ENCODE measurements around the gene SHMT2. TPM values are rescaled to one million over a fixed set of nuclear protein-coding genes. Genes with fewer than 3 reads are reported as not detected.

SHMT2 gene
- total RNA-seq, 1 experiment from 2014 or later, result 421 TPM

DNA sequence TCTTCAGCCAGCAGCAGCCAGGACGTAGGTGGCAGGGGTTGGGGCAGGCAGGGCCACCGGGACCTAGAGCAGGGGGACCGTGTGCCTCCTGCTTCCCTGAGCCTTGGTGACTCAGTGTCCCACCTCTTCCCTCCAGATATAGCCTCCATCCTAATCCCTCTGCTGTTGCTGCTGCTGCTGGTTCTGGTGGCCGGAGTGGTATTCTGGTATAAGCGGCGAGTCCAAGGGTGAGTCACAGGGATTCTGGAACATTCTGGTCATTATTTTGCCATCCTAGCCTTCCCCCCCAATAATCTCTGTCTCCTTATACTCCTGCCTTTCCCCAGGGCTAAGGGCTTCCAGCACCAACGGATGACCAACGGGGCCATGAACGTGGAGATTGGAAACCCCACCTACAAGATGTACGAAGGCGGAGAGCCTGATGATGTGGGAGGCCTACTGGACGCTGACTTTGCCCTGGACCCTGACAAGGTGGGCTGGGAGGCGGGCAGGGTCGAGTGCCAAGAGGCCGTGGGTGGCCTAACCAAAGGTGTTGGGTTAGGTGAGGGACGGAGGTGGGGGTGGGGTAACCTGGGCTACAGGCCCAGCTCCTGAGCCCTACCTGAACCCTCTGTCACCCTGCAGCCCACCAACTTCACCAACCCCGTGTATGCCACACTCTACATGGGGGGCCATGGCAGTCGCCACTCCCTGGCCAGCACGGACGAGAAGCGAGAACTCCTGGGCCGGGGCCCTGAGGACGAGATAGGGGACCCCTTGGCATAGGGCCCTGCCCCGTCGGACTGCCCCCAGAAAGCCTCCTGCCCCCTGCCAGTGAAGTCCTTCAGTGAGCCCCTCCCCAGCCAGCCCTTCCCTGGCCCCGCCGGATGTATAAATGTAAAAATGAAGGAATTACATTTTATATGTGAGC is 17.5 kb upstream of the SHMT2 start:
- H3K9me3 Mint-ChIP-seq (ENCODE audit: unreplicated experiment), result no peaks in the 10 kb centered on the region
- CTCF ChIA-PET, result interaction anchor here (0.7 to 9.4 kb wide), 5 partner anchors 15 to 152 kb away, joined by 3 to 188 read pairs (median 30); partner anchors contain the start of gene SHMT2
- POLR2A ChIA-PET, result interaction anchor here (1.2 kb wide), 1 partner anchor 101 kb away, joined by 4 read pairs; the partner anchor contains the start of gene STAT6
- no peak overlapping the region for H3K4me3 Mint-ChIP-seq (ENCODE audit: unreplicated experiment)
- TSS peak; percentile 21 for BruUV-seq (replicated peaks)
- H3K4me1 Mint-ChIP-seq (ENCODE audit: insufficient read depth, unreplicated experiment), result peaks cover 10% of the 10 kb centered on the region
- peaks cover 9% of the 10 kb centered on the region for H3K36me3 Mint-ChIP-seq (ENCODE audit: insufficient read depth, unreplicated experiment)
- H3K27ac Mint-ChIP-seq (ENCODE audit: low read depth, unreplicated experiment), result no peak overlapping the region
- TF ChIP-seq, protein P1, sequence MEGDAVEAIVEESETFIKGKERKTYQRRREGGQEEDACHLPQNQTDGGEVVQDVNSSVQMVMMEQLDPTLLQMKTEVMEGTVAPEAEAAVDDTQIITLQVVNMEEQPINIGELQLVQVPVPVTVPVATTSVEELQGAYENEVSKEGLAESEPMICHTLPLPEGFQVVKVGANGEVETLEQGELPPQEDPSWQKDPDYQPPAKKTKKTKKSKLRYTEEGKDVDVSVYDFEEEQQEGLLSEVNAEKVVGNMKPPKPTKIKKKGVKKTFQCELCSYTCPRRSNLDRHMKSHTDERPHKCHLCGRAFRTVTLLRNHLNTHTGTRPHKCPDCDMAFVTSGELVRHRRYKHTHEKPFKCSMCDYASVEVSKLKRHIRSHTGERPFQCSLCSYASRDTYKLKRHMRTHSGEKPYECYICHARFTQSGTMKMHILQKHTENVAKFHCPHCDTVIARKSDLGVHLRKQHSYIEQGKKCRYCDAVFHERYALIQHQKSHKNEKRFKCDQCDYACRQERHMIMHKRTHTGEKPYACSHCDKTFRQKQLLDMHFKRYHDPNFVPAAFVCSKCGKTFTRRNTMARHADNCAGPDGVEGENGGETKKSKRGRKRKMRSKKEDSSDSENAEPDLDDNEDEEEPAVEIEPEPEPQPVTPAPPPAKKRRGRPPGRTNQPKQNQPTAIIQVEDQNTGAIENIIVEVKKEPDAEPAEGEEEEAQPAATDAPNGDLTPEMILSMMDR (IDR thresholded peaks at IDR 0.05; ENCODE audit: unreplicated experiment), result no peak
- H3K27me3 Mint-ChIP-seq (ENCODE audit: insufficient read depth, unreplicated experiment), result peaks cover 21% of the 10 kb centered on the region
- no peak for DNase-seq (ENCODE audit: unreplicated experiment)
- intact Hi-C loops (cut with micrococcal nuclease), result loop anchor here (2.0 kb wide), 1 partner anchor 241 kb away; no protein-coding TSS in a partner anchor

DNA sequence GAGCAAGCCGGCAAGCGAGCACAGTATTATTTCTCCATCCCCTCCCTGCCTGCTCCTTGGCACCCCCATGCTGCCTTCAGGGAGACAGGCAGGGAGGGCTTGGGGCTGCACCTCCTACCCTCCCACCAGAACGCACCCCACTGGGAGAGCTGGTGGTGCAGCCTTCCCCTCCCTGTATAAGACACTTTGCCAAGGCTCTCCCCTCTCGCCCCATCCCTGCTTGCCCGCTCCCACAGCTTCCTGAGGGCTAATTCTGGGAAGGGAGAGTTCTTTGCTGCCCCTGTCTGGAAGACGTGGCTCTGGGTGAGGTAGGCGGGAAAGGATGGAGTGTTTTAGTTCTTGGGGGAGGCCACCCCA is 16.8 kb upstream of the SHMT2 start:
- no peak for DNase-seq (ENCODE audit: unreplicated experiment)
- ChIA-PET CTCF (interaction anchor here (0.6 to 9.4 kb wide), 11 partner anchors 14 to 438 kb away, joined by 3 to 188 read pairs (median 6); partner anchors contain the start of gene SHMT2), POLR2A (interaction anchor here (0.7 to 2.4 kb wide), 6 partner anchors 17 to 101 kb away, joined by 3 to 9 read pairs (median 4); partner anchors contain the start of genes SHMT2 and STAT6)
- Mint-ChIP-seq H3K4me3 (ENCODE audit: unreplicated experiment) (no peak overlapping the region), H3K27me3 (ENCODE audit: insufficient read depth, unreplicated experiment) (peaks cover 25% of the 10 kb centered on the region), H3K9me3 (ENCODE audit: unreplicated experiment) (no peaks in the 10 kb centered on the region), H3K27ac (ENCODE audit: low read depth, unreplicated experiment) (no peak overlapping the region), H3K4me1 (ENCODE audit: insufficient read depth, unreplicated experiment) (peaks cover 15% of the 10 kb centered on the region), H3K36me3 (ENCODE audit: insufficient read depth, unreplicated experiment) (peaks cover 3% of the 10 kb centered on the region)
- TF ChIP-seq, protein P1 (IDR thresholded peaks at IDR 0.05; ENCODE audit: unreplicated experiment), result no peak
- no TSS peak for BruUV-seq (replicated peaks)
- intact Hi-C loops (cut with micrococcal nuclease), result loop anchor here (1.0 to 2.0 kb wide), 3 partner anchors 27 to 240 kb away; no protein-coding TSS in a partner anchor

DNA sequence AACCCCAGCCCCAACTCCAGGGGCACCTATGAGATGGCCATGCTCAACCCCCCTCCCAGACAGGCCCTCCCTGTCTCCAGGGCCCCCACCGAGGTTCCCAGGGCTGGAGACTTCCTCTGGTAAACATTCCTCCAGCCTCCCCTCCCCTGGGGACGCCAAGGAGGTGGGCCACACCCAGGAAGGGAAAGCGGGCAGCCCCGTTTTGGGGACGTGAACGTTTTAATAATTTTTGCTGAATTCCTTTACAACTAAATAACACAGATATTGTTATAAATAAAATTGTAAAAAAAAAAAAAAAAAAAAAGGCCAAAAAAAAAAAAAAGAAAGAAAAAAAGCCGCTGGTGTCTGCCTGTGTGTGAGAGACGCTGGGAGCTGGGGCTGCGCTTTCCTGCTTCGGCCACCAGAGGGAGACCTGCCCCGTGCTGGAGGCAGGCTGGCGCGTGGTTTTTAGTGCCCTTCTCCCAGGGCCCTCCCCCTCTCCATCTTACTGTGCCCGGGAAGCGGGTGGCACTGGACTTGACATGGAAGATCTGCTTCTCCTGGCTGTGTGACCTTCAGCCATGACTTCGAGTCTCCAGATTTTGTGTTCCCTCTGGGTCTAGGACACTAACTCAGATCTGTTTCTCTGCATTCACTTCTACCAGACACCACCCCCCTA is 16.3 kb upstream of the SHMT2 start:
- TF ChIP-seq, protein P1 (IDR thresholded peaks at IDR 0.05; ENCODE audit: unreplicated experiment), result peak; percentile 92
- Mint-ChIP-seq H3K9me3 (ENCODE audit: unreplicated experiment) (no peaks in the 10 kb centered on the region), H3K27me3 (ENCODE audit: insufficient read depth, unreplicated experiment) (peaks cover 30% of the 10 kb centered on the region), H3K27ac (ENCODE audit: low read depth, unreplicated experiment) (no peak overlapping the region), H3K36me3 (ENCODE audit: insufficient read depth, unreplicated experiment) (no peaks in the 10 kb centered on the region), H3K4me1 (ENCODE audit: insufficient read depth, unreplicated experiment) (peaks cover 20% of the 10 kb centered on the region), H3K4me3 (ENCODE audit: unreplicated experiment) (no peak overlapping the region)
- ChIA-PET POLR2A (interaction anchor here (0.7 to 2.4 kb wide), 7 partner anchors 17 to 102 kb away, joined by 3 to 12 read pairs (median 5); partner anchors contain the start of genes SHMT2 and STAT6), CTCF (interaction anchor here (0.5 to 9.4 kb wide), 31 partner anchors 10 to 508 kb away, joined by 3 to 188 read pairs (median 4); partner anchors contain the start of gene SHMT2)
- peak; percentile 82 for DNase-seq (ENCODE audit: unreplicated experiment)
- intact Hi-C loops (cut with micrococcal nuclease), result loop anchor here (1.0 to 2.0 kb wide), 3 partner anchors 26 to 240 kb away; no protein-coding TSS in a partner anchor
- no TSS peak for BruUV-seq (replicated peaks)
